Astrocyte of the spinal cord (primary cell): ENCODE measurements around the gene SCFD2.

Source experiments
- DNase-seq: peaks from one replicate; pipeline ENCODE4 v3.0.0; 2011; ENCODE audit warnings: low read depth, low spot score
- H3K4me3 ChIP-seq: 2 replicates; pipeline ENCODE4 v1.5.1; 2011; ENCODE audit warnings: low read depth, mild to moderate bottlenecking, low read length, moderate library complexity
- in situ Hi-C: cut with HindIII; loops from 2 replicates; pipeline ENCODE4 v1.10.0; 2017; ENCODE audit warnings: low sequenced_read_pairs
- TF ChIP-seq, protein P1 (sequence below): IDR thresholded peaks from 2 replicates; pipeline ENCODE4 v1.5.1; 2012; ENCODE audit warnings: low read depth, mild to moderate bottlenecking, low read length, inconsistent platforms

Gene SCFD2

DNA sequence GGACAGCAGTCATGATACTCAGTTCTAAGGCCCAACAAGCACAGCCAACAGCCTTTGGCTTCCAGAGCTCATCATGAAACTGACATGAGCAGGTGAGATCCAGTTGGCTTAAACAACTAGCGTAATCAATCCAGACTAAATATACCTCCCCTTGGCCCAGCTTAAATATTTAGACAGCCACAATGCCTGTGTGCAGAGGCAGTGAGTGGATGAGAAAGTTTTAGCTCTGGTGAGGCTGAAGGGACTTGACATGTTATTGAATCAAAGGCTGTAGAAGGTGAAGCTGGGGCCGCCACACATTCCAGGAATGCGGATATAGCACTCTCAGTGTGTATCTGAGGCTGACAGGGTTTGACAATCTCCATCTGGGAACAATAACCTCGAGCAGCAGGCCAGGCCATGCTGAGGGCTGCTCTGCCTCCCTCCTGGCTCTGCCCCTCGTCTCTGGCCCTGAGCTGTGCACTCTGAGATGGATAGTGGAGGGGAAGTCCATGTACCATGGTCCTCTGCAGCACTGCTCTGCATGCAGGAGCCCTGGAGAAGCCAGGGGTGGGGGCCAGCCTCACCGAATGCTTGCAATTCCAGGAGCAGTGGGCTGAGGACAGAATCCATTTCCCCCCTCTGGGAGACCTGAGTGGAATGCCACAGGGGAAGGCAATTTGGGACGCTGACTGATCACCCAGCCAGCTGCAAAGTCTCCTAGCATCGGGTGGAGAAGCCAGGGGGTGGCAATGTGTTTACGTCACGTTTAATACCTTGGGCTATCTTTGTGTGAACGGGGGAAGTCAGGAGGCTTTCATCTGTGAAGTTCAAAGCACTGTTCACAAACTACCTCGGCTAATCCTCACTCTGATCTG is 541.0 kb downstream of the SCFD2 start:
- no peak for DNase-seq
- no peak overlapping the region for H3K4me3 ChIP-seq
- TF ChIP-seq, protein P1, sequence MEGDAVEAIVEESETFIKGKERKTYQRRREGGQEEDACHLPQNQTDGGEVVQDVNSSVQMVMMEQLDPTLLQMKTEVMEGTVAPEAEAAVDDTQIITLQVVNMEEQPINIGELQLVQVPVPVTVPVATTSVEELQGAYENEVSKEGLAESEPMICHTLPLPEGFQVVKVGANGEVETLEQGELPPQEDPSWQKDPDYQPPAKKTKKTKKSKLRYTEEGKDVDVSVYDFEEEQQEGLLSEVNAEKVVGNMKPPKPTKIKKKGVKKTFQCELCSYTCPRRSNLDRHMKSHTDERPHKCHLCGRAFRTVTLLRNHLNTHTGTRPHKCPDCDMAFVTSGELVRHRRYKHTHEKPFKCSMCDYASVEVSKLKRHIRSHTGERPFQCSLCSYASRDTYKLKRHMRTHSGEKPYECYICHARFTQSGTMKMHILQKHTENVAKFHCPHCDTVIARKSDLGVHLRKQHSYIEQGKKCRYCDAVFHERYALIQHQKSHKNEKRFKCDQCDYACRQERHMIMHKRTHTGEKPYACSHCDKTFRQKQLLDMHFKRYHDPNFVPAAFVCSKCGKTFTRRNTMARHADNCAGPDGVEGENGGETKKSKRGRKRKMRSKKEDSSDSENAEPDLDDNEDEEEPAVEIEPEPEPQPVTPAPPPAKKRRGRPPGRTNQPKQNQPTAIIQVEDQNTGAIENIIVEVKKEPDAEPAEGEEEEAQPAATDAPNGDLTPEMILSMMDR: no peak
- in situ Hi-C loops: no loop called here

DNA sequence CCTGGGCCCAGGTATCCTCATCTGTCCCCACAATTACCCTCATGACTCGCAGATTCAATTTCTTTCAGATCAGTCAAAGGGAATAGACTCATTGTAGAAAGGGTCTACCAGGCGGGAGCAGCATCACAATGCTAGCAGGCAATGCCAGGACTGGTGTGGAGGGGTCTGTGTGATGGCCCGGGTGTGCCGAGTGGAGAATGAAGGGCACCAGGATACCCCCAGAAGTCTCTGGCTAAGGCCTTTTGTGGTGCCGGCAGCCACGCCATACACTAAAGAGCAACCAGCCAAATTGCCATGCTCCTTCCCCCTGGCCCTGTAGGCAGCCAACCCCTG is 541.6 kb downstream of the SCFD2 start:
- DNase-seq: no peak
- in situ Hi-C loops: no loop called here
- TF ChIP-seq, protein P1: no peak
- no peak overlapping the region for H3K4me3 ChIP-seq

DNA sequence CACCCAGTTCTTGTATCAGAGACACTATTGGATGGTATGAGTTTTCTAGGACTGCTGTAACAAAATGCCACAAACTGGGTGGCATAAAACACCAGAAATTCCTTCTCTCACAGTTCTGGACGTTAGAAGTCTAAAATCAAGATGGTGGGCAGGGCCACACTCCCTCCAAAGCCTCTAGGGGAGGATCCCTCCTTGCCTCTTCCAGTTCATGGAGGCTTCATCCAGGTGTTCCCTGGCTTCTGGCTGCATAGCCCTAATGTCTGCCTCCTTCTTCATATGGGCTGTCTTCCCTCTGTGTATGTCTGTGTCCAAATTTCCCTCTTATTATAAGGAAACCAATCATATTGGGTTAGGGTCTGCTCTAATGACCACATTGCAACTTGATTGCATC is 542.2 kb downstream of the SCFD2 start:
- no peak overlapping the region for H3K4me3 ChIP-seq
- TF ChIP-seq, protein P1: no peak
- DNase-seq: no peak
- in situ Hi-C loops: no loop called here
